HL-60 (cell line): ENCODE results near the gene ZNF780B.

Source experiments
- DNase-seq, 2 experiments: peaks; one replicate each; pipeline ENCODE4 v3.0.0-alpha.2; 2010 to 2020; ENCODE audit warnings: low read depth in 1 of 2, low spot score in 1 of 2
- H3K27ac ChIP-seq: fragments of 250-450 bp; sonication (Bioruptor Pico); replicated peaks from 2 replicates; pipeline ENCODE4 v1.5.1; 2020; ENCODE audit warnings: mild to moderate bottlenecking, moderate library complexity
- H3K27me3 ChIP-seq: fragments of 250-450 bp; sonication (Bioruptor Pico); 2 replicates; pipeline ENCODE4 v1.5.1; 2021; ENCODE audit warnings: mild to moderate bottlenecking, moderate library complexity; ENCODE audit not compliant: insufficient read depth, poor library complexity, severe bottlenecking
- H3K4me3 ChIP-seq: replicated peaks from 2 replicates; pipeline ENCODE4 v1.5.1; 2011; ENCODE audit warnings: mild to moderate bottlenecking, control low read depth, low read length; ENCODE audit not compliant: insufficient read depth
- CTCF ChIP-seq: IDR thresholded peaks from one replicate; pipeline ENCODE4 v1.5.1; 2011; ENCODE audit warnings: low read length, control low read depth, inconsistent platforms; ENCODE audit not compliant: insufficient read depth
- GABPA ChIP-seq: IDR thresholded peaks from 2 replicates; pipeline ENCODE4 v1.6.1; 2012; ENCODE audit warnings: low read depth
- POLR2AphosphoS5 ChIP-seq: IDR thresholded peaks from 2 replicates; pipeline ENCODE4 v1.6.1; 2012; ENCODE audit warnings: low read depth
- REST ChIP-seq: IDR thresholded peaks from 2 replicates; pipeline ENCODE4 v1.6.1; 2012; ENCODE audit warnings: low read depth; ENCODE audit not compliant: insufficient replicate concordance
- SPI1 ChIP-seq: IDR thresholded peaks from 2 replicates; pipeline ENCODE4 v1.6.1; 2012; ENCODE audit warnings: low read depth, mild to moderate bottlenecking, borderline replicate concordance

The ZNF780B gene

GRCh38 chr19:39994361-39994760 is 61.7 kb downstream of the ZNF780B start:
- H3K4me3 ChIP-seq, result no peak overlapping the region
- DNase-seq, result no peak
- H3K27me3 ChIP-seq, result no peaks in the 10 kb centered on the region
- TF ChIP-seq REST (no peak), GABPA (no peak), CTCF (no peak), POLR2AphosphoS5 (no peak), SPI1 (no peak)
- H3K27ac ChIP-seq, result no peak overlapping the region

GRCh38 chr19:39993605-39994004 is 62.4 kb downstream of the ZNF780B start:
- no peak for DNase-seq
- no peaks in the 10 kb centered on the region for H3K27me3 ChIP-seq
- no peak overlapping the region for H3K27ac ChIP-seq
- H3K4me3 ChIP-seq, result no peak overlapping the region
- TF ChIP-seq REST (no peak), GABPA (no peak), SPI1 (no peak), CTCF (no peak), POLR2AphosphoS5 (no peak)

- no peak for DNase-seq
- Histone ChIP-seq H3K27me3 (no peaks in the 10 kb centered on the region), H3K4me3 (no peak overlapping the region), H3K27ac (no peak overlapping the region)
- no peak for TF ChIP-seq REST
- TF ChIP-seq SPI1, result no peak
- no peak for TF ChIP-seq POLR2AphosphoS5
- no peak for TF ChIP-seq GABPA
- no peak for TF ChIP-seq CTCF
Observed at GRCh38 chr19:39987596-39987995, 68.4 kb downstream of the ZNF780B start.
